ENCODE results near the gene TET1. TPM values are rescaled to one million over a fixed set of nuclear protein-coding genes. Genes with fewer than 3 reads are reported as not detected.

TET1 gene
- total and polyA plus RNA-seq, 2 experiments from 2014 or later: 37.2 to 90.5 TPM

- TF ChIP-seq REST (IDR thresholded peaks at IDR 0.05; ENCODE audit: unreplicated experiment) (no peak), POLR2AphosphoS5 (IDR thresholded peaks at IDR 0.05; ENCODE audit: low read depth) (no peak), STAT1 (IDR thresholded peaks at IDR 0.05; ENCODE audit: unreplicated experiment) (no peak), CREB1 (CRISPR knock-in tag; IDR thresholded peaks at IDR 0.05; ENCODE audit: low read depth) (no peak), CTCF (conservative IDR thresholded peaks at IDR 0.05; ENCODE audit: low read depth in 2 of 2) (no peak)
Measured at GRCh38 chr10:68558478-68558877, 1.7 kb upstream of the TET1 start (continued).

GRCh38 chr10:68559251-68559650 is 886 bp upstream of the TET1 start:
- TF ChIP-seq POLR2AphosphoS5 (IDR thresholded peaks at IDR 0.05; ENCODE audit: low read depth) (no peak), NANOG (IDR thresholded peaks at IDR 0.05; ENCODE audit: borderline replicate concordance) (no peak), CREB1 (CRISPR knock-in tag; IDR thresholded peaks at IDR 0.05; ENCODE audit: low read depth) (no peak), EZH2 (IDR thresholded peaks at IDR 0.05; ENCODE audit: low read depth, unreplicated experiment) (no peak), STAT1 (IDR thresholded peaks at IDR 0.05; ENCODE audit: unreplicated experiment) (no peak), REST (IDR thresholded peaks at IDR 0.05; ENCODE audit: unreplicated experiment) (no peak)
- peaks cover 19% of the 10 kb centered on the region for H3K4me1 ChIP-seq (ENCODE audit: insufficient read depth)
- H3K4me3 Mint-ChIP-seq: peak overlapping the region; percentile 93
- H4K20me1 ChIP-seq (replicated peaks; ENCODE audit: insufficient read depth): 0 out of 2 replicates have a peak, but pooled peaks cover 5% of the 10 kb centered on the region
- H3K79me2 ChIP-seq (replicated peaks; ENCODE audit: insufficient read depth): peaks cover 37% of the 10 kb centered on the region
- ATAC-seq (no peak), DNase-seq (ENCODE audit: low spot score) (no peak)
- H3K4me3 ChIP-seq: peak overlapping the region; percentile 97
- H3K9me2 ChIP-seq (ENCODE audit: insufficient read depth): no peaks in the 10 kb centered on the region
- H3K4me1 Mint-ChIP-seq: peaks cover 21% of the 10 kb centered on the region
- H3K27me3 ChIP-seq (ENCODE audit: insufficient read depth): no peaks in the 10 kb centered on the region
- peaks cover 7% of the 10 kb centered on the region; the same call in 2 of the 3 replicates for H3K36me3 Mint-ChIP-seq (ENCODE audit: low read depth)
- H3K4me2 ChIP-seq: peak overlapping the region; percentile 85
- H3F3A ChIP-seq (replicated peaks; ENCODE audit: low read depth): peaks cover 4% of the 10 kb centered on the region; the same call in 1 of the 2 replicates
- no peak overlapping the region for H3K27ac Mint-ChIP-seq
- peaks cover 9% of the 10 kb centered on the region for H3K27me3 Mint-ChIP-seq (ENCODE audit: insufficient read depth, low read depth, poor library complexity)
- H3K9me3 Mint-ChIP-seq: no peaks in the 10 kb centered on the region
- no peak overlapping the region for H3K27ac ChIP-seq (ENCODE audit: low read depth)
- H2AFZ ChIP-seq: peak overlapping the region; percentile 72; the same call in 1 of the 2 replicates
- no peaks in the 10 kb centered on the region for H3K36me3 ChIP-seq (ENCODE audit: insufficient read depth)

All from GM23338 (cell line).